NK-92 (cell line): ENCODE results near the gene TATDN2.

ENCODE experiments used
- DNase-seq: peaks from one replicate; lab custom pipeline; 2025; ENCODE audit not compliant: unreplicated experiment; lab: John Stamatoyannopoulos, UW

TATDN2 gene

DNA sequence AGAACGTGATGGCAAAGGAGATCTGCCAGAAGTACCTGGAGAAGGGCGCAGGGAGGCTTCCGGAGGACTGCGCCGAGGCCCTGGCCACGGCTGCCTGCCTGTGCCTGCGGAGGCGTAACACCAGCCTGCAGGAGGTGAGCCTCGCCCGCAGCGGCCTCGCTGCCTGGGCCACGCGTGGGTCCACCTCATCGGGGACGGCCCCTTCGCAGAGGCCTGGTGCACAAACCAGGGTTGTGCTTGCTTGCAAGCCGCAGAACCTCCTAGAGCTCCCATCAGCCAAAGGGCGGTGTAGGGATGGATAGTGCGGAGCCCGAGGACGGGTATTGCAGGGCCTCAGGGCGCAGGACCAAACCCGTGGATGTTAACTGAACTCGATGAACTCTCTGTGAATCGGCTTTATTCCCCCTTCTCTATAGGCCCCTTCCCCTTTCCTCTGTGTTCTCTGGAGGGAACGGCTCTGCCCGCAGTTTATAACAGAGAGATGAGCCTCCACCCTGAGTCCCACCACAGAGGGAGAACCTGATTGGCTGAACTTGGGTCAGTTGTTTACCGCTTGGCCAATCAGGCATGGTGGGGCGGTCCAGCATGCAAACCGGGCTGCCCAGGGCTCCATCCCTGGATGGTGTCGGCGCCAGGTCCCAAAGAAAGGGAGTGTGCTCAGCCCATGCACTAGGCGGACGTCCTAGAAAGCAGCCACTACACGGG, 13.6 kb upstream of the TATDN2 start:
- DNase-seq: no peak

DNA sequence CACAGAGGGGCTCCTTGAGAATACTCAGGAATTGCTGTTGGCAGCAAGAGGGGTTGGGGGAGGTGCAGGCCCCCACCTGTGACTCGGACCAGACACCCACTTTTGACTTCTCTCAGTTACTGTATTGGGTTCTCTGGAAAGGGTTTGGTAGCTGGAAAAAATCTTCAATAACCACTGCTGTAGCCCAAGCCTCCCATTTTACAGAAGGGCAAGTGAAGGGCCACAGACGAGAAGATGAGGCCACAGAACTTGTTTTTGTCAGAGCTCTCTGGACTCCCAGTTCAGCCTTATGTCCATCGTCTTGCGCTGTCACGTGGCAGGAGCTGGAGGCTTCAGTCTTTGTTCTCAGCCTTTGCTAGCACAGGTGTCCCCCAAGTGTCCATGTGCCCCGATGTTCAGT, 12.7 kb upstream of the TATDN2 start:
- no peak for DNase-seq

DNA sequence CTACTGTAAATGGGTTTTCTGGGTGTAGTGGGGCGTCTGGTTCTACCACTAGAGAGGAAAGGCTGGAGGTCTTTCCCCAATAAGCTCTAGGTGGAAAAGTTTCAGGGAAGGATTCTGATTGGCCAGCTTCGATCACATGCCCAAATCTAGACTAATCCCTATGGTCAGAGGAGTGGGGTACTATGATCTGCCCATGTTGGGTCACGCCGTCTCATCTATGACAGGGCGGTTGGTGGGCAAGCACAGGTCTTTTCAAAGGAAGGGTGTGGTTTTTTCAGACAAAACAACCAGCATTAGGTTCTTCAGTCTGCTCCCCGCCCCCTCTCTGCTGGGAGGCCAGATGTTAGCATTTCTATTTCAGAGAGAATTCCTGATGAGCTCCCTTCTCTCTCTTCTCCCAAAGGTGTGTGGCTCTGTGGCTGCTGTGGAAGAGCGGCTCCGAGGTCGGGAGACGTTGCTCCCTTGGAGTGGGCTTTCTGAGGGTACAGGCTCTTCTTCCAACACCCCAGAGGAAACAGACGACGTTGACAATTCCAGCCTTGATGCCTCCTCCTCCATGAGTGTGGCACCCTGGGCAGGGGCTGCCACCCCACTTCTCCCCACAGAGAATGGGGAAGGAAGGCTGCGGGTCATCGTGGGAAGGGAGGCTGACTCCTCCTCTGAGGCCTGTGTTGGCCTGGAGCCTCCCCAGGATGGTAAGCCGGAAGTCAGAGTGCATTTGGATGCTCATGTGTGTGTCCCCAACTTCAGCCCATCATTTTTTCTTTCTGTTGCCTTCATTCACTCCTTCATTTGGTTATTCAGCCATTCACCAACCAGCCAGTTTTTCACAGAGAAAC, 9.7 kb upstream of the TATDN2 start:
- DNase-seq: no peak

DNA sequence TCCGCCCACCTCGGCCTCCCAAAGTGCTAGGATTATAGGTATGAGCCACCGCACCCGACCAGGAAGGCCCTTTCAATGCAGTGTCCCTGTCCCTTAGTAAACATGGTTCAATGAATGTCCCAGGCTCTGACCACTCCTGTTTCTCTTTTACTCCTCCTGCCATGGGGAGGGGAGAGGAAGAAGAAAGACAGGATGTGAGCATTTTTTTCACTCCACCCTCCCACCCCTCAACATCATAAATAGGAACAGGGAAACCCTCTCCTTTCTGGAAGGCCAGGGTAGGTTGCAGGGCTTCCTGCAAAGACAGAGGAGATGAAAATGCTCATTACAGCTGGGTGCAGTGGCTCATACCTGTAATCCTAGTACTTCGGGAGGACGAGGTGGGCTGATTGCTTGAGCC, 7.5 kb upstream of the TATDN2 start:
- no peak for DNase-seq

DNA sequence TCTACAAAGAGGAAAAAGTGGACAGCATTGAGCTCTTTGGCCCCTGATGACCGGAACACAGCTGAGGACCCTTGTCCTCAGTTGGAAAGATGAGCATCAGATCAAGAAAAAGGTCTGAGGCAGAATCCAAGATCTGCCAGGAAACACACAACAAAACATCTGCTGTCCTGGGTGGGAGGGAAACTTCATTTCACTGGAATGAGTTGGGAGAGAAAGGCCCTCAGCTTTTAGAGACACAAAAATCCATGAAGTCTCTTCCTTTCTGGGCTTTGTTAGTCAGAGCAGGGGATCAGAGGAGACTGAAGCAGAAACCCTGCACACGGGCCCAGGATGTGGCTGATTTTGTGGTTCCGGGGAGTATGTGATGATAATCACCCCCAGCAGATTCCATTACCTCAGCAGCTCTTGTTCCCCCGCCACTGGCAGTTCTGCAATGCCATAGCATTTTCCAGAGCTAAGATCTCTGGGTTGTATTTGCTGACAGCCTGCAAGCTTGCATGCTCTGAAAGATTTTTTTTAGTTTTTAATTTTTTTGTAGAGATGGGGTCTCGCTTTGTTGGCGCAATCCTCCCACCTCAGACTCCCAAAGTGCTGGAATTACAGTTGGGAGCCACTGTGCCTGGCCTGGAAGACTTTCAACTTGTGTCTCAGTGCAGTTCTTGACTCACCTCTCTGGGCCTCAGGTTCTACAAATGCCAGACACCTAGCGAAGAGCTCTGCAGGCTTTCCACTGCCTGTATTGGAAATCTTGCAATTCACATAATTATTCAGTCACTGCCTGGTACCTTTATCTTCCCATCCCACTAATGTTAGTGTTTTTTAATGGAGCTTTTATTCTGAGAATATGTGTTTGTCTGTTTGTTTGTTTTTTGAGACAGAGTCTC, 5.8 kb upstream of the TATDN2 start:
- DNase-seq: no peak

DNA sequence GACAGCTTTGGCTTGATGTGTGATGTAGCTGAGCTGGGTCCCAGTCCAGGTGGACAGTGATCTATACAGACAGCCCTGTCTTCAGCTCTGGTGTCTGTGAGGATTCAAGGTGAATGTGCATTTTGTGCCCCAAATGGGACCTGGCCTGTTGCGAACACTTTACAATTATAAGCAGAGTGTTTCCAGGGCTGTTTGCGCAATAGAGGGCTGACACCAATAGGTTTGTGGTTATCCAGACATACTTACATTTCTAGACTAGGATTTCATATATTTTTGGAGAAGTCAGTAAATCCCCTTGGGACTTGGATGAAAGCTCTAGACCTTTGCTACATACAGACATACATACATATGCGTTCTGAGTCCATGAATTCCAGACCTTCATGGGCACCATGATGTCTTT, 4.2 kb upstream of the TATDN2 start:
- no peak for DNase-seq

DNA sequence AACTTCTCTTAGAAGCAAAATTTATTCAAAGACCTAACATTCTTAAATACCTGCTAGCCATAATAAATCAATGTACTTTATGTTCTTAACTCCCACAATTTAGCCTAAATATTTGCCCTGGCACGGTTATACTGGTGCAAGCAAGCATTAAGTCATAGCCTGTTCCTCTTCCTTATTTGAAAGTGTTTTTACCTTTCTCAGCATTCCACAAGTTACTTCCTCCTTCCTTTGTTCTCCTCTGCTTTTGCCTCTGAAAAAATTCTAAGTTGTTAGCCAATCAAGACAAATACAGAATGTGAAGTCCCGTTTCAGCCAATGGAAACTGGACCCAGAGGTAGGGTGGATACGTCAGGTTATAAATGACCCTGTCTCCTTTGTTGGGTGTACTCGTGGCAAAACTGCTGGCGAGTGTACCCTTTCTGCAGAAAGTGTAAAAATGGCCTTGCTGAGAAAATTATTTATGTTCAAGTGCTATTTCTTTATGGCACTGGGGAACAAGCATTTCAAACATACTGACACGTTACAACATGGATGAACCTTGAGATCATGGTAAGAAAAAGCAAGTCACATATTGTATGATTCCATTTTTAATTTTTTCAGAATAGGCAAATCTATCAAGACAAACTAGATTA, 3.1 kb upstream of the TATDN2 start:
- DNase-seq: no peak

DNA sequence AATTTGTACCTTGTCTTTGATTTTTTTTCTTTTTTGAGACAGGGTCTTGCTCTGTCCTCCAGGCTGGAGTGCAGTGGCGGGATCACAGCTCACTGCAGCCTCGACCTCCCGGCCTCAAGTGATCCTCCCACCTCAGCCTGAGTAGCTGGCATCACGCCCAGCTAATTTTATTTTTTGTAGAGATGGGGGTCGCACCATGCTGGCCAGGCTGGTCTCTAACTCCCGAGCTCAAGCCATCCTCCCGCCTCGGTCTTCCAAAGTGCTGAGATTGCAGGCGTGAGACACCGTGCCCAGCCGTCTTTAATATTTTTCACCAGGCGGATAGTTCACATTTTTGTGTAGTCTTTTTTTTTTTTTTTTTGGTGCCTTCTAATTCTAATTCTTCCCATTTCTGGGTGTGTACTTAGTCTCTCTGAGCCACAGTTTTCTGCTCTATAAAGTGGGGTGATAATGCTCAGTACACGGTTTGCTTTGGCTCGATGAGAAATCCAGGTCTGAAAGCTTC, 528 bp upstream of the TATDN2 start:
- no peak for DNase-seq

DNA sequence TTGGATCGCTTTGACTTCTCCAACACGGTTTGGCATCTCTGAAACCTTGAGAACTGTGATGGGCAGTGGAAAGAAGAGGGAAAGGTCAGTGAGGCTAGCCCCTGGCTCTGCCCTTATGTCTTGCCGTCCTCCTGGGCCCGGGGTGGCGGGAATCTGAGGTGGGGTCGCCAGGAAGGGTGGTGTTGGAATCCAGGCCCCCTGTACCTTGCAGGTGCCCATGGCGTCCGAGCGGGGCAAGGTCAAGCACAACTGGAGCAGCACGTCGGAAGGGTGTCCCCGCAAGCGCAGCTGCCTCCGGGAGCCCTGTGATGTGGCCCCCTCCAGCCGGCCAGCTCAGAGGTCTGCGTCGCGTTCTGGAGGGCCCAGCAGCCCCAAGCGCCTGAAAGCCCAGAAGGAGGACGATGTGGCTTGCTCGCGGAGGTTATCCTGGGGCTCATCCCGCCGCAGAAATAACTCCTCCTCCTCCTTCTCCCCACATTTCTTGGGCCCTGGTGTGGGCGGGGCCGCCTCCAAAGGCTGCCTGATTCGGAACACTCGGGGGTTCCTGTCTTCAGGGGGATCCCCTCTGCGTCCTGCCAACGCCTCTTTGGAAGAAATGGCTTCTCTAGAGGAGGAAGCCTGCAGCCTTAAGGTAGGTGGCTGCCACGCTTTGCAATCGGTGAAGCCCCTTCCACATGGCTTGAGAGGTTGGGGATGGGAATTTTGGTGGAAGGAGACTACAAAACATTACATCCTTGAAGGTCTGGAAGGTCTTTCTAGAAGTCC, 907 bp downstream of the TATDN2 start:
- no peak for DNase-seq

DNA sequence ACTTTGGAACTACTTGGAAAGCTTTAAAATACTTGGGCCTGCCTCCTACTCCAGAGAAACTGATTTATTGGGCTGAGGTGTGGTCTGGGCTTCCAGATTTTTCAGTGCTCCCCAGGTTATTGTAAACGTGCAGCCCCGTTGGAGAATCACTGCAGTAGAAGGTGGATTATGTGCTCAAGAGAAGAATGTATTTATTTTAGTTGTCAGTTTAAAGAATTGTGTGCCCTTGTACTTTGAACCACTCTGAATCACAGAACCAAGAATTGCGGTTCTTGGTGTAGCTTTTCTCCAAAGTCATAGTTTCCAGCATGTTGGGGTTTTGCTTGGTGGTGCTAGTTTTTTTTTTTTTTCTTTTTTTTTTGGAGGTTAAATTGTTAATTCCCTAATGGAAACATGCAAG, 1.6 kb downstream of the TATDN2 start:
- no peak for DNase-seq

DNA sequence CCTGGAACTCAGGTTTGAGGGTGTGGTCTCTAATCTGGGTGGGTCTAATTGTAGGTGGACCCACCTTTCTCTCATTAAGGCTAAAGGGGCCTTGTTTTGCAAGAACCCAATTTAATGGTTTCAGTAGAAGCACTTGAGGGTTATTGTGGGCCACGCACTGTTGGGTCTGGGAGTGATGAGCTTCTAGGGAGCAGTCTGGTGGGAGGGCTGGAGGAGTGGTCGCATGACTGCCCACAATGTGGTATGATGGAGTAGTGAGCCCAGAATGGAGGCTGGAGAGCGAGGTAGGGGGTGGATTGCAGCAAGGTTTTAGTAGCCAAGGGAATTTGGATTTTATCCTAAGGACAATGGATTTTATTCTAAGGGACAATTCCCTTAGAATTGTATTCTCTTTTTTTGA, 2.7 kb downstream of the TATDN2 start:
- DNase-seq: no peak

DNA sequence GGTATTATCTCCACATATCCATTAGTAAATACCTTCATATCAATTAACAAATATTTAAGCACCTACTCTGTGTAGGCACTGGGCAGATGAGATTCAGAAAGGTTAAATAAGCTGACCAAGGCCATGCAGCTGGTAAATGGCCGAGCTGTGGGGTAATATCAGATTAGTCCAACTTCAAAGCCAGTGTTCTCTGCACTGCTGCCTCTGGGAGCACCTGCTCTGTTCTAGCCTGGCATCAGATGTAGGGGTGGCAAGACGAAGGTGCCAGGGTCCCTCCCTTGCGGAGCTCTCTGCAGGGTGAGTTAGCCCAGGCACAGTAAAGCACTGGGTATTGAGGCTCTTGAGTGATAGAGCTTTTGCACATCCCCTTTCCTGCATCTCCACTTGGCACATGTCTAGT, 5.5 kb downstream of the TATDN2 start:
- no peak for DNase-seq

DNA sequence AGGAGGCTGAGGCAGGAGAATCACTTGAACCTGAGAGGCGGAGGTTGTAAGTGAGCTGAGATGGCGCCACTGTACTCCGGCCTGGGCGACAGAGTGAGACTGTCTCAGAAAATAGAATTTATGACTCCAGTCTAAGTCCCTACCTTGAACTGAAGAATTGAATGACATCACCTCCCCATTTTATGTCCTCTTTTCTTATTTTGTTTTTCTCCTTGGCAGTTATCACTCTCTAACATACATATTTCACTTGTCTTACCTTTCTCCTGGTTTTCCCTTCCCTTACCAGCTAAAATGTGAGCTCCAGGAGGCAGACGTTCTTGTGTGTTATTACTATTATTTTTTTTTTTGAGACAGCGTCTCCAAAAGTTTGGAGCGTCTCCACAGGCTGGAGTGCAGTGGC, 7.6 kb downstream of the TATDN2 start:
- DNase-seq: no peak

DNA sequence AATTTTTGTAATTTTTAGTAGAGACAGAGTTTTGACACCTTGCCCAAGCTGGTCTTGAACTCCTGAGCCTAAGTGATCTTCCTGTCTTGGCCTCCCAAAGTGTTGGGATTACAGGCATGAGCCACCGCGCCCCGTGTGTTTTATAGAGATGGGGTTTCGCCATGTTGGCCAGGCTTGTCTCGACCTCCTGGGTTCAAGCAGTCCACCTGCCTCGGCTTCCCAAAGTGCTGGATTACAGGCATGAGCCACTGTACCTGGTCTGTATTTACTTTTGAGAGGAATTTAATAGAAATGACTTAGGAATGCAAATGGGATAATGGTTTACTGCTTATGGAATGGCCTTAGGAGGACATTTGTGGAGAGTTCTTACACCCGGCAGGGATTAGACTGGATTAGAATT, 10.8 kb downstream of the TATDN2 start:
- no peak for DNase-seq

DNA sequence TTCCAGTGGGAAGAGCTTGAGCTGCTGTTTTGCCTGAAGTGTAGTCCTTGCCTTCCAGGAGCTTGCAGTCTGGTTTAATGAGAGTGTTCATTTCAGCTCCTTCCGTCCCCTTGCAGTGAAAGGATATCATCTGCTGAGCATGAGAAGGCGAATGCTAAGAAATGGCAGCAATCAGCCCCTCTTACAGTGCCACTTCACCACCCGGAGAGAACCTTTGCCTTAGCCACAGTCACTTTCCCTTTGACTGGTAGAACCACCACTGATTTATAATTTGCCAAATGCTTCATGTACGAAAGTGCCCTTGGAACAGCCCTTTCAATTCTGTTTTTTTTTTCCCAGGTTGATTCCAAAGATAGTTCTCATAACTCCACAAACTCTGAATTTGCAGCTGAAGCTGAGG, 11.5 kb downstream of the TATDN2 start:
- DNase-seq: no peak

DNA sequence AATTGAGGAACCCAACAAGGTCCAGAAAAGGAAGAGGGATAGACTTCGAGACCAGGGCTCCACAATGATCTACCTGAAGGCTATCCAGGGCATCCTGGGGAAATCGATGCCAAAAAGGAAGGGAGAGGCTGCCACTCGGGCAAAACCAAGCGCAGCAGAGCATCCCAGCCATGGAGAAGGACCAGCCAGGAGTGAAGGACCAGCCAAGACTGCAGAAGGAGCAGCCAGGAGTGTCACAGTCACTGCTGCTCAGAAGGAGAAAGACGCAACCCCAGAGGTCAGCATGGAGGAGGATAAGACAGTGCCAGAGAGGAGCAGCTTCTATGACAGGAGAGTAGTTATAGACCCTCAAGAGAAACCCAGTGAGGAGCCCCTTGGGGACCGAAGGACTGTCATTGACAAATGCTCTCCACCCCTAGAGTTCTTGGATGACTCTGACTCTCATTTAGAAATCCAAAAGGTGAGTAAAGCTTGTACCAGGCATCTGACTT, 12.0 kb downstream of the TATDN2 start:
- no peak for DNase-seq

DNA sequence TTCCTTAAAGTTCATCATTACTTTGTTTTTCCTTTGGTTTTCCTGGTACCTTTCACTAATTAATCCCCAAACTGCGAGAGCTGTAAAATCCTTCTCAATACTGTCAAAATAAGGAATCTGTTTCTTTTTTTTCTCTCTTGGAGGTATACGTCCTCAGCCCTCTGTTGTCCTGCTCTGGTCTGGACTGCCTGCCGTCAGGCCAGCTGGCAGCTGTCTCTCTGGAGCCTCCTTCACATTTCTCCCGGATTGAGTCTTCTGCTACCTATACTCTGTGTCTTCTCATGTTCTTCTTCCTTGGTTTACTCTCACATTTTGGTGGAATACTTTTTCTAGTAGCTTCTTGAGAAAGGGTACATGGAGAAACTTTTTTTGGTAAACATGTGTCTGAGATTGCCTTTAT, 13.8 kb downstream of the TATDN2 start:
- no peak for DNase-seq

DNA sequence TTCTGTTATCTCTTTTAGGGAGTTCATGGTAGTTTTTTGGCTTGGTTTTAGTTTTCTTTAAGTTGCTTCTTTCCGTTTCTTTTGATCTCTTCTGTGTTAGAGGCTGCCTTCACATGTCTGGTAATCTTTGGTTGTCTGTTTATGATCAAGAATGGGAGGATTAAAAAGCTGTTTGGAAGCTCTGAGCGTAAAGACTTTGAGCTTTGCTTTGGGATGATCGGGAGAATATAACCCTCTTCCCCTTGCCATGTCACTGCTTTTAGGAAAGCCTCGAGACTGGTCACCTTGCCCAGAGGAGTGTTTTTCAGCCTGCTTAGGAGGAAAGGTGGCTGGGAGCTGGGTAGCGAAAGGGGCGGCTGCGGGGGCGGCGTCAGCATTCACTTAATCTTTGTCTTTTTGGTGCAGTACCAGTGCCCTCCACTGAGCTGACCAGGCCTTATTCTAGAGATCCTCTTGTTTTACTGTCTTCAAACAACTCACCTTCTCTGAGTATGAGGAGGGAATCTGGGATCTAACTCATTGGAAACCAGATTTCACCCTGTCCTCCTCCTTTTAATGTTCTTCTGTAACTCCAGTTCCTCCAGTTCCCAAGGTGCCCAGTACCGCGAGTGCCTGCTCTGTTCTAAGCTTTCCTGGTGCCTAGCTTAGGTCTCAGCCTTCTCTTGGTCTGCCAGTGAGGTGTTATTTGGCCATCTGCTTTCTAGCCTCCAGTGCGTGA, 15.5 kb downstream of the TATDN2 start:
- no peak for DNase-seq

DNA sequence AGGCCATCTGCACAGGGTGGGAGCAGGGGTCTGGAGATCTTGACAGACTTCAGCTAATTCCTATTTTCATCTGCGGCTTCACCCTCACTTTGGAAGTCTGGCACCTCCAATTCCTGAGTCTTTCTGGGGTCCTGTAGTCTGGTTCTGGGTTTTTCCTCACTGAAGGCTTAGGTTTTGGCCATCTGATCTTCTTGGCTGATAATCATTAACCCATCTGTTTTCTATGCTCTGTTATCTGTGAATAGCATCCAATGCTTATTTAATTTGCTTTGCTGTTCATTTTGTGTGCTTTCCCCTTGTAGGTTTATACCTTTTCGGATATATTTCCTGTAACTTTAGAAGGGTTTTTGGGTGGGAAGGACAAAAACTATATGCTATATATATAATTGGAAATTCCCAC, 17.6 kb downstream of the TATDN2 start:
- no peak for DNase-seq
